ENCODE results near the gene PAPPA2.

DNA sequence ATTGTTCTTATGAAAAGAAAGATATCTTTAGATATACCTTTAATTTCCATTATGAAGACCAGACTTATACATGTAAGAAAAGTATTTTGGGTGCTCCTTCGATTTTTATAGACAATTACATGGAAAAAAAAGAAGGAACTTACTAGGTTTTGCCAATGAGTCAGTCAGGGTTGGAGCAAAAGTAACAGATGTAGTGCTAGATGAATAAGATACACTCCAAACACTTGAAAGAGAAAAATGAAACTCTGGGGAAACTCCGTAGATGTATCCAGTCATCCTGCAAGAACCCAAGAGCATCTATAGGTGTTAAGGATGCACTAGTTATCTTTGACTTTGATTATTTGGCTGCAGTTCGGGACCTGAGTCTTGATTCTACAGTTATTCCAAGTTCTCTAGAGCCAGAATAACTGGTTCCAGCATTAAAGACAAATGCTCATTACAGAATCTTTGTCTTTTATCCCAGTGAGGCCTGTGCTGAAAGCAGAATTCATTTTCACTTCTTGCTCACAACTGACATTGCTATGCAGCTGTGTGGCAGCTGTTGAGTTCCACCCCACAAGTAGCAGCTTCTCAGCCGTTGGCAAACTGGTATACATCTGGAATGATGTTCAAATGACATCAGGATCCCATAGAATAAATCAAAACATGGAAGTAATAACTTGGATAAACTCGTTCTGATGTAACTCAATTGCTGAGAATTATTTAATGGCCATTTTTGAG is 375.5 kb downstream of the PAPPA2 start:
- TF ChIP-seq, protein P1, sequence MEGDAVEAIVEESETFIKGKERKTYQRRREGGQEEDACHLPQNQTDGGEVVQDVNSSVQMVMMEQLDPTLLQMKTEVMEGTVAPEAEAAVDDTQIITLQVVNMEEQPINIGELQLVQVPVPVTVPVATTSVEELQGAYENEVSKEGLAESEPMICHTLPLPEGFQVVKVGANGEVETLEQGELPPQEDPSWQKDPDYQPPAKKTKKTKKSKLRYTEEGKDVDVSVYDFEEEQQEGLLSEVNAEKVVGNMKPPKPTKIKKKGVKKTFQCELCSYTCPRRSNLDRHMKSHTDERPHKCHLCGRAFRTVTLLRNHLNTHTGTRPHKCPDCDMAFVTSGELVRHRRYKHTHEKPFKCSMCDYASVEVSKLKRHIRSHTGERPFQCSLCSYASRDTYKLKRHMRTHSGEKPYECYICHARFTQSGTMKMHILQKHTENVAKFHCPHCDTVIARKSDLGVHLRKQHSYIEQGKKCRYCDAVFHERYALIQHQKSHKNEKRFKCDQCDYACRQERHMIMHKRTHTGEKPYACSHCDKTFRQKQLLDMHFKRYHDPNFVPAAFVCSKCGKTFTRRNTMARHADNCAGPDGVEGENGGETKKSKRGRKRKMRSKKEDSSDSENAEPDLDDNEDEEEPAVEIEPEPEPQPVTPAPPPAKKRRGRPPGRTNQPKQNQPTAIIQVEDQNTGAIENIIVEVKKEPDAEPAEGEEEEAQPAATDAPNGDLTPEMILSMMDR (IDR thresholded peaks at IDR 0.05), result no peak
- TF ChIP-seq POLR2A (IDR thresholded peaks at IDR 0.05) (no peak), POLR2AphosphoS5 (IDR thresholded peaks at IDR 0.05) (no peak)

Measured in sigmoid colon (tissue), 4 donors.